ENCODE data around the gene SHPK. TPM values are rescaled to one million over a fixed set of nuclear protein-coding genes. Genes with fewer than 3 reads are reported as not detected.

SHPK gene
- total RNA-seq, 1 experiment from 2014 or later: 8.4 TPM

DNA sequence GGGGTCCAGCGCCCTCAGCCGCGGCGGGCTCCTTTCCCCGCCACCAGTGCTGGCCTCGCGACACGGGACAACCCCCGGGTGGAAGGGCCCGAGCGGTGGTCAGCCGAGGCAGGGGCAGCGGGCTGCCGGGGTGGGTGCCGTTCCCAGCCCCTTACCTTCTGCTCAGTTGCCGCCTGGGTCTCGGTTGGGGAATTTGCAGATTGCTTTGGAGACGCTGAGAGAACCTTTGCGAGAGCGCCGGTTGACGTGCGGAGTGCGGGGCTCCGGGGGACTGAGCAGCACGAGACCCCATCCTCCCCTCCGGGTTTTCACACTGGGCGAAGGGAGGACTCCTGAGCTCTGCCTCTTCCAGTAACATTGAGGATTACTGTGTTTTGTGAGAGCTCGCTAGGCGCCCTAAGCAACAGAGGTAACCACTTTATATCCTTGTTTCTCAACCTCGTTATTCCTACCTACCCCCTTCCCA, 891 bp upstream of the SHPK start:
- TF ChIP-seq POLR2AphosphoS5 (IDR thresholded peaks at IDR 0.05; ENCODE audit: low read depth, low read length): no peak
- TF ChIP-seq, protein P1, sequence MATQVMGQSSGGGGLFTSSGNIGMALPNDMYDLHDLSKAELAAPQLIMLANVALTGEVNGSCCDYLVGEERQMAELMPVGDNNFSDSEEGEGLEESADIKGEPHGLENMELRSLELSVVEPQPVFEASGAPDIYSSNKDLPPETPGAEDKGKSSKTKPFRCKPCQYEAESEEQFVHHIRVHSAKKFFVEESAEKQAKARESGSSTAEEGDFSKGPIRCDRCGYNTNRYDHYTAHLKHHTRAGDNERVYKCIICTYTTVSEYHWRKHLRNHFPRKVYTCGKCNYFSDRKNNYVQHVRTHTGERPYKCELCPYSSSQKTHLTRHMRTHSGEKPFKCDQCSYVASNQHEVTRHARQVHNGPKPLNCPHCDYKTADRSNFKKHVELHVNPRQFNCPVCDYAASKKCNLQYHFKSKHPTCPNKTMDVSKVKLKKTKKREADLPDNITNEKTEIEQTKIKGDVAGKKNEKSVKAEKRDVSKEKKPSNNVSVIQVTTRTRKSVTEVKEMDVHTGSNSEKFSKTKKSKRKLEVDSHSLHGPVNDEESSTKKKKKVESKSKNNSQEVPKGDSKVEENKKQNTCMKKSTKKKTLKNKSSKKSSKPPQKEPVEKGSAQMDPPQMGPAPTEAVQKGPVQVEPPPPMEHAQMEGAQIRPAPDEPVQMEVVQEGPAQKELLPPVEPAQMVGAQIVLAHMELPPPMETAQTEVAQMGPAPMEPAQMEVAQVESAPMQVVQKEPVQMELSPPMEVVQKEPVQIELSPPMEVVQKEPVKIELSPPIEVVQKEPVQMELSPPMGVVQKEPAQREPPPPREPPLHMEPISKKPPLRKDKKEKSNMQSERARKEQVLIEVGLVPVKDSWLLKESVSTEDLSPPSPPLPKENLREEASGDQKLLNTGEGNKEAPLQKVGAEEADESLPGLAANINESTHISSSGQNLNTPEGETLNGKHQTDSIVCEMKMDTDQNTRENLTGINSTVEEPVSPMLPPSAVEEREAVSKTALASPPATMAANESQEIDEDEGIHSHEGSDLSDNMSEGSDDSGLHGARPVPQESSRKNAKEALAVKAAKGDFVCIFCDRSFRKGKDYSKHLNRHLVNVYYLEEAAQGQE (IDR thresholded peaks at IDR 0.05; ENCODE audit: insufficient read depth in 1 of 2, low read depth in 2 of 2, low read length in 1 of 2): no peak
- no peak for TF ChIP-seq TCF7L2 (IDR thresholded peaks at IDR 0.05; ENCODE audit: low read depth, low read length)
- TF ChIP-seq, protein P2, sequence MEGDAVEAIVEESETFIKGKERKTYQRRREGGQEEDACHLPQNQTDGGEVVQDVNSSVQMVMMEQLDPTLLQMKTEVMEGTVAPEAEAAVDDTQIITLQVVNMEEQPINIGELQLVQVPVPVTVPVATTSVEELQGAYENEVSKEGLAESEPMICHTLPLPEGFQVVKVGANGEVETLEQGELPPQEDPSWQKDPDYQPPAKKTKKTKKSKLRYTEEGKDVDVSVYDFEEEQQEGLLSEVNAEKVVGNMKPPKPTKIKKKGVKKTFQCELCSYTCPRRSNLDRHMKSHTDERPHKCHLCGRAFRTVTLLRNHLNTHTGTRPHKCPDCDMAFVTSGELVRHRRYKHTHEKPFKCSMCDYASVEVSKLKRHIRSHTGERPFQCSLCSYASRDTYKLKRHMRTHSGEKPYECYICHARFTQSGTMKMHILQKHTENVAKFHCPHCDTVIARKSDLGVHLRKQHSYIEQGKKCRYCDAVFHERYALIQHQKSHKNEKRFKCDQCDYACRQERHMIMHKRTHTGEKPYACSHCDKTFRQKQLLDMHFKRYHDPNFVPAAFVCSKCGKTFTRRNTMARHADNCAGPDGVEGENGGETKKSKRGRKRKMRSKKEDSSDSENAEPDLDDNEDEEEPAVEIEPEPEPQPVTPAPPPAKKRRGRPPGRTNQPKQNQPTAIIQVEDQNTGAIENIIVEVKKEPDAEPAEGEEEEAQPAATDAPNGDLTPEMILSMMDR (IDR thresholded peaks at IDR 0.05): no peak
- TF ChIP-seq SIN3A (IDR thresholded peaks at IDR 0.05; ENCODE audit: borderline replicate concordance, insufficient read depth, low read depth, low read length): no peak
- no TSS peak for BruUV-seq (replicated peaks)
- H3K27ac ChIP-seq (ENCODE audit: low read length): peak overlapping the region; percentile 86
- H3K36me3 ChIP-seq (ENCODE audit: control insufficient read depth, insufficient read depth, low read length): peaks cover 2% of the 10 kb centered on the region; the same call in 1 of the 2 replicates
- intact Hi-C loops (cut with micrococcal nuclease; ENCODE audit: unreplicated experiment) (no loop called here), in situ Hi-C loops (cut with HindIII; ENCODE audit: low pct_unique_long_range_greater_than_20kb, low sequenced_read_pairs) (no loop called here)
- no peak for DNase-seq (ENCODE audit: low read depth, low spot score)
- ATAC-seq: 0 out of 2 replicates have a peak, but pooled peaks have one; percentile 2
- ChIA-PET CTCF (no interaction called here), POLR2A (interaction anchor here (0.5 kb wide), 1 partner anchor 18 kb away, joined by 4 read pairs; no protein-coding TSS in a partner anchor)
- no peaks in the 10 kb centered on the region for H3K9me3 ChIP-seq (ENCODE audit: control insufficient read depth, insufficient read depth, low read depth, low read length)
- H3K4me3 ChIP-seq (ENCODE audit: low read depth in 2 of 2, low read length in 2 of 2): peak overlapping the region; percentile 80 to 85
- no peaks in the 10 kb centered on the region for H3K27me3 ChIP-seq (ENCODE audit: control insufficient read depth, insufficient read depth, low read length)
- H3K4me1 ChIP-seq (ENCODE audit: control insufficient read depth, insufficient read depth, low read length): 0 out of 2 replicates have a peak, but pooled peaks cover 4% of the 10 kb centered on the region

DNA sequence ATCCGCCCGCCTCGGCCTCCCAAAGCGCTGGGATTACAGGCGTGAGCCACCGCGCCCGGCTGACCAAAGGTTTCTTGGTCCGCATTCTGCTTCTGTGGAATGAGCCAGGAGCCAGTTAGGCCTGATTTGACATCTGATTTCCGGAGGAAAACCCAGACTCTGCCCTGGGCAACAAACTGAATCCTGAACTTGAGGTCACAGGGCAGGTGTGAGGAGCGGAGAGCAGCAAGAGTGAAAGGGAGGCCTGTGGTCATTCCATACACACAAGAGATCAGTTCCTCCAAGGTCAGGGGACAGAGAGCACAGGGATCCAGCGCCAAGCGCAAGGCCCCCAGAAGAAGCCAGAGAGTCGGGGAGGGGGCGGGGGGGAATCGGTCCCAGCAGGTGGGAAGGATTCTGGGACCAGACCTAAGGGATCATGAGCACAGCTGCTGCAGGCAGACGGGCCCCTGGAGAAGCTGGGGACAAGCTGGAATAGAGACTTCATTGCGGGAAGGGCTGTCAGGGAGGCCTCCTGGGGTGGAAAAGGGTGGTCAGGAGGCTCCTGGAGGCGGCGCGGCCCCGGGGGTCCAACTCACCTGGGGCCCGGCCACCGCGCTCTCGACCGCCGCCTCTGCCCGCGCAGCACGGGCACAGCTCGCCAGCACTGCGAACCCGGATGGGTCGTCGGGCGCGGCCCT, 436 bp downstream of the SHPK start:
- BruUV-seq (replicated peaks): no TSS peak
- Histone ChIP-seq H3K27ac (ENCODE audit: low read length) (peak overlapping the region; percentile 69), H3K36me3 (ENCODE audit: control insufficient read depth, insufficient read depth, low read length) (peaks cover 2% of the 10 kb centered on the region; the same call in 1 of the 2 replicates), H3K4me1 (ENCODE audit: control insufficient read depth, insufficient read depth, low read length) (0 out of 2 replicates have a peak, but pooled peaks cover 4% of the 10 kb centered on the region), H3K27me3 (ENCODE audit: control insufficient read depth, insufficient read depth, low read length) (no peaks in the 10 kb centered on the region), H3K9me3 (ENCODE audit: control insufficient read depth, insufficient read depth, low read depth, low read length) (no peaks in the 10 kb centered on the region), H3K4me3 (ENCODE audit: low read depth in 2 of 2, low read length in 2 of 2) (peak overlapping the region; percentile 80 to 85)
- in situ Hi-C loops (cut with HindIII; ENCODE audit: low pct_unique_long_range_greater_than_20kb, low sequenced_read_pairs): no loop called here
- peak; percentile 20 for ATAC-seq
- ChIA-PET CTCF (no interaction called here), POLR2A (interaction anchor here (0.6 to 0.8 kb wide), 2 partner anchors 22 to 33 kb away, joined by 3 read pairs; partner anchors contain the start of gene EMC6)
- TF ChIP-seq, protein P1 (IDR thresholded peaks at IDR 0.05; ENCODE audit: insufficient read depth in 1 of 2, low read depth in 2 of 2, low read length in 1 of 2): no peak
- 0 out of 2 replicates have a peak, but pooled peaks have one; percentile 18 for TF ChIP-seq SIN3A (IDR thresholded peaks at IDR 0.05; ENCODE audit: borderline replicate concordance, insufficient read depth, low read depth, low read length)
- intact Hi-C loops (cut with micrococcal nuclease; ENCODE audit: unreplicated experiment): no loop called here
- DNase-seq (ENCODE audit: low read depth, low spot score): no peak

Measured in Panc1 (cell line).